Measurements from ENCODE around the gene S100A14.

S100A14 gene

GRCh38 chr1:153610334-153610733 is 5.8 kb downstream of the S100A14 start:
- Histone ChIP-seq H3K27me3 (ENCODE audit: control insufficient read depth, insufficient read depth, low read length, poor library complexity, severe bottlenecking) (no peaks in the 10 kb centered on the region), H3K9me3 (ENCODE audit: control insufficient read depth, low read length) (no peaks in the 10 kb centered on the region), H3K4me3 (ENCODE audit: insufficient read depth, low read depth, low read length) (no peak overlapping the region), H3K27ac (ENCODE audit: insufficient read depth, low read depth, low read length, poor library complexity, severe bottlenecking) (no peak overlapping the region), H3K36me3 (ENCODE audit: control insufficient read depth, insufficient read depth, low read length) (no peaks in the 10 kb centered on the region), H3K4me1 (ENCODE audit: control insufficient read depth, insufficient read depth, low read length) (peaks cover 29% of the 10 kb centered on the region)
- WGBS, 2 experiments = 68 to 75% methylated on average over 4 of the region's 4 CpGs

- H3K27ac ChIP-seq (ENCODE audit: insufficient read depth, low read depth, low read length, poor library complexity, severe bottlenecking) = no peak overlapping the region
- no peaks in the 10 kb centered on the region for H3K27me3 ChIP-seq (ENCODE audit: control insufficient read depth, insufficient read depth, low read length, poor library complexity, severe bottlenecking)
- H3K9me3 ChIP-seq (ENCODE audit: control insufficient read depth, low read length) = no peaks in the 10 kb centered on the region
- no peak overlapping the region for H3K4me3 ChIP-seq (ENCODE audit: insufficient read depth, low read depth, low read length)
- no peaks in the 10 kb centered on the region for H3K36me3 ChIP-seq (ENCODE audit: control insufficient read depth, insufficient read depth, low read length)
- peaks cover 29% of the 10 kb centered on the region for H3K4me1 ChIP-seq (ENCODE audit: control insufficient read depth, insufficient read depth, low read length)
- WGBS, 2 experiments = 82 to 84% methylated on average over 6 of the region's 6 CpGs
These were observed 6.6 kb downstream of the S100A14 start for GRCh38 chr1:153609585-153609907.

GRCh38 chr1:153608742-153609584 is 7.2 kb downstream of the S100A14 start:
- no peaks in the 10 kb centered on the region for H3K36me3 ChIP-seq (ENCODE audit: control insufficient read depth, insufficient read depth, low read length)
- no peaks in the 10 kb centered on the region for H3K9me3 ChIP-seq (ENCODE audit: control insufficient read depth, low read length)
- WGBS, 2 experiments = 41 to 44% methylated on average over 19 of the region's 19 CpGs
- H3K4me1 ChIP-seq (ENCODE audit: control insufficient read depth, insufficient read depth, low read length) = peaks cover 29% of the 10 kb centered on the region
- no peaks in the 10 kb centered on the region for H3K27me3 ChIP-seq (ENCODE audit: control insufficient read depth, insufficient read depth, low read length, poor library complexity, severe bottlenecking)
- peak overlapping the region; percentile 40 for H3K27ac ChIP-seq (ENCODE audit: insufficient read depth, low read depth, low read length, poor library complexity, severe bottlenecking)
- H3K4me3 ChIP-seq (ENCODE audit: insufficient read depth, low read depth, low read length) = no peak overlapping the region

DNA sequence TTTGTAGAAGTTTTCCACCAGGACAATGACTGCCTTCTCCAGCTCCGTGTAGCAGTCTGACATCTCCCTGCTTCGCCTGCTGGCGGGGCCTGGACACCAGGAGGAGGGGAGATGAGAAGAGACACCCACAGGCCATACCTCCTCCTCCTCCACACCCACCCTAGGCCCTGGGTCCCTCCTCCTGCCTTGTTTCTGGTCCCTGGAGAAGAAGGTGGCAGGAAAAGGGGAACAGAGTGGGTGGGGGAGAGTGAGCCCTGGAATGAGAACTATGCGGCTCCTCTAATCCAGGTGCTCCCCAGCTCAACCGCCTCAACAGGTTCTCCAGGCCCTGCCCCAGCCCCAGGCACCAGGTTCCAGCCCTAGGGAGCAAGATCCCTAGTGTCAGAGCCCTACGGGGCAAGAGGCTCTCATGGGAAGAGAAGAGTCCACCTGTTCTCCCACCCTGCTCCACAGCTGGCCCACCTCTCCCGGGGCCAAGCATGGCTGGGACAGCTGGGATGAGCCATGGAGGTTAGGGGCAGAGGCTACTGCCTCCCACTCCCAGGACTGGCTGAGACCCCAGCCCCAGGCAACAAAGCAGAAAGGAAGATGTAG is 7.9 kb downstream of the S100A14 start:
- Histone ChIP-seq H3K27me3 (ENCODE audit: control insufficient read depth, insufficient read depth, low read length, poor library complexity, severe bottlenecking) (no peaks in the 10 kb centered on the region), H3K4me1 (ENCODE audit: control insufficient read depth, insufficient read depth, low read length) (peaks cover 29% of the 10 kb centered on the region), H3K36me3 (ENCODE audit: control insufficient read depth, insufficient read depth, low read length) (no peaks in the 10 kb centered on the region), H3K4me3 (ENCODE audit: insufficient read depth, low read depth, low read length) (no peak overlapping the region), H3K9me3 (ENCODE audit: control insufficient read depth, low read length) (no peaks in the 10 kb centered on the region), H3K27ac (ENCODE audit: insufficient read depth, low read depth, low read length, poor library complexity, severe bottlenecking) (no peak overlapping the region)
- WGBS, 2 experiments = 91% methylated on average over 7 of the region's 7 CpGs

- Histone ChIP-seq H3K4me1 (ENCODE audit: control insufficient read depth, insufficient read depth, low read length) (peaks cover 24% of the 10 kb centered on the region), H3K36me3 (ENCODE audit: control insufficient read depth, insufficient read depth, low read length) (no peaks in the 10 kb centered on the region), H3K9me3 (ENCODE audit: control insufficient read depth, low read length) (no peaks in the 10 kb centered on the region), H3K4me3 (ENCODE audit: insufficient read depth, low read depth, low read length) (no peak overlapping the region), H3K27ac (ENCODE audit: insufficient read depth, low read depth, low read length, poor library complexity, severe bottlenecking) (no peak overlapping the region), H3K27me3 (ENCODE audit: control insufficient read depth, insufficient read depth, low read length, poor library complexity, severe bottlenecking) (no peaks in the 10 kb centered on the region)
- 94 to 95% methylated on average over 8 of the region's 8 CpGs for WGBS, 2 experiments
These were observed 8.7 kb downstream of the S100A14 start for GRCh38 chr1:153607381-153607780.

GRCh38 chr1:153606194-153606593 is 9.9 kb downstream of the S100A14 start:
- H3K4me1 ChIP-seq (ENCODE audit: control insufficient read depth, insufficient read depth, low read length) = peaks cover 13% of the 10 kb centered on the region
- H3K27ac ChIP-seq (ENCODE audit: insufficient read depth, low read depth, low read length, poor library complexity, severe bottlenecking) = no peak overlapping the region
- 91 to 98% methylated on average over 10 to 11 of the region's 11 CpGs for WGBS, 2 experiments
- no peaks in the 10 kb centered on the region for H3K27me3 ChIP-seq (ENCODE audit: control insufficient read depth, insufficient read depth, low read length, poor library complexity, severe bottlenecking)
- no peaks in the 10 kb centered on the region for H3K36me3 ChIP-seq (ENCODE audit: control insufficient read depth, insufficient read depth, low read length)
- no peak overlapping the region for H3K4me3 ChIP-seq (ENCODE audit: insufficient read depth, low read depth, low read length)
- no peaks in the 10 kb centered on the region for H3K9me3 ChIP-seq (ENCODE audit: control insufficient read depth, low read length)

DNA sequence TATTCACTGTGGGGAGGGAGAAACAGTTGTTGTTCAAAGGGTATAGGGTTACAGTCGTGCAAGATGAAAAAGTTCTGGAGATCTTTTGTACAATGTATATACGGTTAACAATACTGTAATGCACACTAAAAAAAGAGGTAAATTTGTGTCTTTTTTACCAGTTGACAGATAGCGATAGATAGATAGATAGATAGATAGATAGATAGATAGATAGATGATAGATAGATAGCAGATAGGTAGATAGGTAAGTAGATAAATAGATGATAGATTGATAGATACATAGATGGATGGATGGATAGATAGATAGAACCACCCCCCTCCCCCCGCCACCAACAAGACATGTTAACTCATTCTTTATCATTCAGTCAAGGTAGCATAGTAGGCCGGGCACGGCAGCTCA is 13.4 kb downstream of the S100A14 start:
- 86 to 90% methylated on average over 5 to 6 of the region's 6 CpGs for WGBS, 2 experiments

GRCh38 chr1:153599847-153600246 is 16.3 kb downstream of the S100A14 start:
- Histone ChIP-seq H3K4me3 (ENCODE audit: insufficient read depth, low read depth, low read length) (no peak overlapping the region), H3K27ac (ENCODE audit: insufficient read depth, low read depth, low read length, poor library complexity, severe bottlenecking) (no peak overlapping the region), H3K9me3 (ENCODE audit: control insufficient read depth, low read length) (no peaks in the 10 kb centered on the region), H3K27me3 (ENCODE audit: control insufficient read depth, insufficient read depth, low read length, poor library complexity, severe bottlenecking) (no peaks in the 10 kb centered on the region), H3K36me3 (ENCODE audit: control insufficient read depth, insufficient read depth, low read length) (no peaks in the 10 kb centered on the region), H3K4me1 (ENCODE audit: control insufficient read depth, insufficient read depth, low read length) (no peaks in the 10 kb centered on the region)
- whole genome bisulfite sequencing, 2 experiments = 94 to 96% methylated on average over 6 to 7 of the region's 7 CpGs

More for the DNA sequence above, 13.4 kb downstream of the S100A14 start:
- no peaks in the 10 kb centered on the region for H3K4me1 ChIP-seq (ENCODE audit: control insufficient read depth, insufficient read depth, low read length)
- no peak overlapping the region for H3K4me3 ChIP-seq (ENCODE audit: insufficient read depth, low read depth, low read length)
- no peaks in the 10 kb centered on the region for H3K36me3 ChIP-seq (ENCODE audit: control insufficient read depth, insufficient read depth, low read length)
- no peak overlapping the region for H3K27ac ChIP-seq (ENCODE audit: insufficient read depth, low read depth, low read length, poor library complexity, severe bottlenecking)
- H3K9me3 ChIP-seq (ENCODE audit: control insufficient read depth, low read length) = no peaks in the 10 kb centered on the region
- no peaks in the 10 kb centered on the region for H3K27me3 ChIP-seq (ENCODE audit: control insufficient read depth, insufficient read depth, low read length, poor library complexity, severe bottlenecking)

DNA sequence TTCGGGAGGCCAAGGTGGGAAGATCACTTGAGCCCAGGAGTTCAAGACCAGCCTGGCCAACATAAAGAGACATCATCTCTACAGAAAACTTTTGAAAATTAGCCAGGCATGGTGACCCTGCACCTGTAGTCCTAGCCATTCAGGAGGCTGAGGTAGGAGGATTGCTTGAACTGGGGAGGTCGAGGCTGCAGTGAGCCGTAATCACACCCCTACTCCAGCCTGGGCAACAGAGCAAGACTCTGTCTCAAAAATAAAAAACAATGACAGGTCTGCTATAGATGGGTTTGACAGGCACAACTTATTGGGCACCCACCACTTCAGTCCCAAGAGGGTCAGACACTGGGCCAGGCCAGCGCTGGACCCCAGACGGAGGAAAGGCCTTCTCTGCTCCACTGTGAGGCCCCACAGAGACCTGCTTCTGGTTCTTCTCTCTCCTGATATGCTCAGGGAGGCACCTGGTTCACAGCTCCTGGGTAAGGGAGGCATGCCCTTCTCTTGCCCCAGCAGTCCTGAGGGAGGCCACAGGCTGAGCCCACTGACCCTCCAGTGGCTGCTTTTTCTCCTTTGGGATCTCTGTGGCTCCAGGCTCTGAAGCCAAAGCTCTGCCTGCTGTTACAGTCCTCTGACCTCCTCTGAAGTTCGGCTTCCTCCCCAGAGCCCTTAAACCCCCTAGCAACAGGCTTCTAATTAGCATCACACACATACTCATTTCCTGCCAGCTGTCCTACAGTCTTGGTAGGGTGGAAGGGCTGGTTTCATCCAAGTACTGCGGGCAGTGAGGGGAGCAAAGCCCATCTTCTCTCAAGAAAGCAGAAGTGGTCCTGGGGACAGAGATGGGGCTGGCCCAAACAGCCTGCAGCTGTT is 17.6 kb downstream of the S100A14 start:
- H3K36me3 ChIP-seq (ENCODE audit: control insufficient read depth, insufficient read depth, low read length) = no peaks in the 10 kb centered on the region
- H3K4me1 ChIP-seq (ENCODE audit: control insufficient read depth, insufficient read depth, low read length) = no peaks in the 10 kb centered on the region
- 66 to 67% methylated on average over 7 of the region's 7 CpGs for WGBS, 2 experiments
- H3K4me3 ChIP-seq (ENCODE audit: insufficient read depth, low read depth, low read length) = no peak overlapping the region
- no peaks in the 10 kb centered on the region for H3K9me3 ChIP-seq (ENCODE audit: control insufficient read depth, low read length)
- H3K27me3 ChIP-seq (ENCODE audit: control insufficient read depth, insufficient read depth, low read length, poor library complexity, severe bottlenecking) = no peaks in the 10 kb centered on the region
- no peak overlapping the region for H3K27ac ChIP-seq (ENCODE audit: insufficient read depth, low read depth, low read length, poor library complexity, severe bottlenecking)

DNA sequence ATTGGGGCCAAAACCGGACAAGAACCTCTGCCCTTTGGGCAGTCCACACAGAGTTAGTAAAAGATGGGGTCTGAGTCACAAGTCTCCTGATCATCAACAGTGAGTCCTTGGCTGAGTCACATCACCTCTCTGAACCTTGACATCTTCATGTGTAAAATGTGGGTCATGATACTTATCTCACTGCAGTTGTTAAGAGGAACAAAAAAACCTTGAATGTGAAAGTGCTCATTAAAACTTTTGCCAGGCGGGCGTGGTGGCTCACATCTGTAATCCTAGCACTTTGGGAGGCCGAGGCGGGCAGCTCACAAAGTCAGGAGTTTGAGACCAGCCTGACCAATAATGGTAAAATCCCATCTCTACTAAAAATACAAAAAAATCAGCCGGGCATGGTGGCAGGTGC is 18.9 kb downstream of the S100A14 start:
- WGBS, 2 experiments = 92 to 95% methylated on average over 6 of the region's 6 CpGs
- Histone ChIP-seq H3K9me3 (ENCODE audit: control insufficient read depth, low read length) (no peaks in the 10 kb centered on the region), H3K27me3 (ENCODE audit: control insufficient read depth, insufficient read depth, low read length, poor library complexity, severe bottlenecking) (no peaks in the 10 kb centered on the region), H3K36me3 (ENCODE audit: control insufficient read depth, insufficient read depth, low read length) (no peaks in the 10 kb centered on the region), H3K4me1 (ENCODE audit: control insufficient read depth, insufficient read depth, low read length) (no peaks in the 10 kb centered on the region), H3K27ac (ENCODE audit: insufficient read depth, low read depth, low read length, poor library complexity, severe bottlenecking) (no peak overlapping the region), H3K4me3 (ENCODE audit: insufficient read depth, low read depth, low read length) (no peak overlapping the region)
